Stomach (tissue), 4 donors: ENCODE measurements around the gene DISP3.

Experiments
- EP300 ChIP-seq: sonication (generic); formaldehyde crosslinking; IDR thresholded peaks from one replicate; pipeline ENCODE4 v1.6.1; 2017; ENCODE audit warnings: antibody characterized with exemption
- POLR2A ChIP-seq, 4 donors: fragments of 450-650 bp; IDR thresholded peaks; one replicate each; pipeline ENCODE4 v1.6.1; 2016; ENCODE audit warnings: antibody characterized with exemption in 4 of 4, control low read depth in 2 of 4, mild to moderate bottlenecking in 1 of 4, moderate library complexity in 1 of 4
- POLR2AphosphoS5 ChIP-seq, 3 donors: sonication (generic); formaldehyde crosslinking; IDR thresholded peaks; one replicate each; pipeline ENCODE4 v1.6.1; 2016; ENCODE audit warnings: antibody characterized with exemption in 3 of 3
- TF ChIP-seq, protein P1 (sequence below), 7 experiments: fragments of 450-650 bp in 4 of 7; fragments of 200-600 bp in 3 of 7; sonication (generic) in 3 of 7; IDR thresholded peaks; one replicate each; pipeline ENCODE4 v1.5.1; 2016 to 2019; ENCODE audit warnings: antibody characterized with exemption in 7 of 7, control low read depth in 2 of 7, mild to moderate bottlenecking in 1 of 7

DNA sequence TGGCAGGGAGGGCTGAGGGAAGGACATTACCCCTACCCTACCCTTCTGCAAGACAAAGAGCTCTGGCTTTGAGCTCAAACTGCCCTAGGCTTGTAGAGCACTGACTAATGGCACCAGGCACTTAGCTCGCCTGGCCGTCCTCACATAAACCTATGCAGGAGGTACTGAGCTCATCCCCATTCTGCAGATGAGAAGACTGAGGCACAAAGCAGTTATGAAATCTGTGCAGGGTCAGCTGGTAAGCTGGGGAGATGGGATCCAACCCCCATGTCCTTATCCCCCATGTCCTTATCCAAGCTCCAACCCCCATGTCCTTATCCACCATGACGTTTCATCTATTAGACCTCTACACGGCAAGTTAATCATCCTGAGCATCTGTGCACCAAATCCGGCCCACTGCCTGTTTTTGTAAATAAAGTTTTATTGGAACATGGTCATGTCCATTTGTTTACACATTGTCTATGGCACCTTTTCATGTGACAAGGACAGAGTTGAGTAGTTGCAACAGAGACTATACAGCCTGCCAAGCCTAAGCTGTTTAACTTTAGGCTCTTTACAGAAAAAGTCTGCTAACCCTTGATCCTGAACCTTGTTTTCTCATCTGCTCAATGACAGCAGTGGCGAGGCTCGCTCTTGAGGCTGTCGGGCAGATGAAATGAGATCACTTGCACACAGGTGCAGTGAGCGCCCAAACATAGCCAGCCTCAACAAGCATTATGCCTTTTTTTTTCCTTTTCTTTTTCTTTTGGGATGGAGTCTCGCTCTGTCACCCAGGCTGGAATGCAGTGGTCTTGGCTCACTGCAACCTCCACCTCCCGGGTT, 88.5 kb downstream of the DISP3 start:
- TF ChIP-seq, protein P1, sequence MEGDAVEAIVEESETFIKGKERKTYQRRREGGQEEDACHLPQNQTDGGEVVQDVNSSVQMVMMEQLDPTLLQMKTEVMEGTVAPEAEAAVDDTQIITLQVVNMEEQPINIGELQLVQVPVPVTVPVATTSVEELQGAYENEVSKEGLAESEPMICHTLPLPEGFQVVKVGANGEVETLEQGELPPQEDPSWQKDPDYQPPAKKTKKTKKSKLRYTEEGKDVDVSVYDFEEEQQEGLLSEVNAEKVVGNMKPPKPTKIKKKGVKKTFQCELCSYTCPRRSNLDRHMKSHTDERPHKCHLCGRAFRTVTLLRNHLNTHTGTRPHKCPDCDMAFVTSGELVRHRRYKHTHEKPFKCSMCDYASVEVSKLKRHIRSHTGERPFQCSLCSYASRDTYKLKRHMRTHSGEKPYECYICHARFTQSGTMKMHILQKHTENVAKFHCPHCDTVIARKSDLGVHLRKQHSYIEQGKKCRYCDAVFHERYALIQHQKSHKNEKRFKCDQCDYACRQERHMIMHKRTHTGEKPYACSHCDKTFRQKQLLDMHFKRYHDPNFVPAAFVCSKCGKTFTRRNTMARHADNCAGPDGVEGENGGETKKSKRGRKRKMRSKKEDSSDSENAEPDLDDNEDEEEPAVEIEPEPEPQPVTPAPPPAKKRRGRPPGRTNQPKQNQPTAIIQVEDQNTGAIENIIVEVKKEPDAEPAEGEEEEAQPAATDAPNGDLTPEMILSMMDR (IDR thresholded peaks at IDR 0.05) = no peak
- TF ChIP-seq POLR2A (IDR thresholded peaks at IDR 0.05) (no peak), POLR2AphosphoS5 (IDR thresholded peaks at IDR 0.05) (no peak), EP300 (no peak)
